Heart left ventricle (tissue), 13 donors: ENCODE data around the gene TMEM272.

Experiments used
- CTCF ChIP-seq, 12 donors: fragments of 200-600 bp; sonication (generic) in 4 of 12; IDR thresholded peaks; one replicate each; pipeline versions ENCODE4 v1.5.0 to v1.8.0; 2018 to 2022; ENCODE audit warnings: antibody characterized with exemption in 12 of 12, mild to moderate bottlenecking in 5 of 12
- POLR2A ChIP-seq, 2 donors: fragments of 450-650 bp; IDR thresholded peaks; one replicate each; pipeline ENCODE4 v1.6.1; 2017; ENCODE audit warnings: antibody characterized with exemption in 2 of 2, mild to moderate bottlenecking in 2 of 2, moderate library complexity in 2 of 2
- donor health status: ischemic (EF 13 %, LVEDD 7.1; RV severe dilation, severe dysfunction).
- donor health status: DM: no; HTN: yes; CAD: no.
- donor health status: DM: no; HTN: no; CAD: no.
- donor health status: ischemic (EF 25% LVEDD 6.9; RV normal size, moderate dysfunction).
- donor health status: ischemic (EF 25% LVEDD 5.7; RV mildly dilated, moderate dysfunction).
- donor health status: ischemic (EF 35%, LVEDD 5.7; RV mildly dilated, moderate dysfunction).
- donor health status: nonischemic (EF 11% LVEDD 7.7; RV severe dilation, severe dysfunction).
- donor health status: DM: yes; HTN: yes; CAD: no.
- donor health status: PGD.
- donor health status: ischemic (EF 29% LVEDD 5.4; RV normal size, mild dysfunction).
- donor health status: nonischemic (EF 23%, LVEDD 6.1; RV moderate dilation, normal function).

- no peak for TF ChIP-seq CTCF (IDR thresholded peaks at IDR 0.05)
- no peak for TF ChIP-seq POLR2A (IDR thresholded peaks at IDR 0.05)
Measured at GRCh38 chr13:51784097-51784496, 60.9 kb downstream of the TMEM272 start.
